Measurements from ENCODE around the gene ARL8B. TPM values are rescaled to one million over a fixed set of nuclear protein-coding genes. Genes with fewer than 3 reads are reported as not detected.

The ARL8B gene
- total and polyA plus RNA-seq, 4 donors = 20.2 to 36.2 (median 24.2) TPM

- H3K9me3 ChIP-seq (ENCODE audit: control insufficient read depth in 4 of 4, low read length in 3 of 4) = no peaks in the 10 kb centered on the region
- 69% methylated on average over 6 of the region's 6 CpGs for WGBS
- peaks cover 0 to 17% (median 2%) of the 10 kb centered on the region in 4 donors for H3K36me3 ChIP-seq (ENCODE audit: control insufficient read depth in 4 of 4, insufficient read depth in 3 of 4, low read depth in 1 of 4, low read length in 3 of 4)
- H3K4me1 ChIP-seq (ENCODE audit: control insufficient read depth in 4 of 4, insufficient read depth in 4 of 4, low read length in 3 of 4) = peaks cover 3 to 12% (median 7%) of the 10 kb centered on the region in 4 donors
- no peak overlapping the region for H3K9ac ChIP-seq (ENCODE audit: low read depth in 1 of 2, low read length in 2 of 2)
- TF ChIP-seq, protein P1, sequence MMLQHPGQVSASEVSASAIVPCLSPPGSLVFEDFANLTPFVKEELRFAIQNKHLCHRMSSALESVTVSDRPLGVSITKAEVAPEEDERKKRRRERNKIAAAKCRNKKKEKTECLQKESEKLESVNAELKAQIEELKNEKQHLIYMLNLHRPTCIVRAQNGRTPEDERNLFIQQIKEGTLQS (IDR thresholded peaks at IDR 0.05) = no peak
- H3K27me3 ChIP-seq (ENCODE audit: control insufficient read depth in 4 of 4, insufficient read depth in 4 of 4, low read length in 3 of 4) = no peaks in the 10 kb centered on the region
- no peak for DNase-seq (ENCODE audit: low spot score)
- H3K4me3 ChIP-seq (ENCODE audit: low read depth in 1 of 3, low read length in 3 of 3) = no peak overlapping the region
- H3K27ac ChIP-seq (ENCODE audit: low read depth in 1 of 2, low read length in 2 of 2) = no peak overlapping the region
These were observed 62.4 kb downstream of the ARL8B start for GRCh38 chr3:5184499-5184898.

DNA sequence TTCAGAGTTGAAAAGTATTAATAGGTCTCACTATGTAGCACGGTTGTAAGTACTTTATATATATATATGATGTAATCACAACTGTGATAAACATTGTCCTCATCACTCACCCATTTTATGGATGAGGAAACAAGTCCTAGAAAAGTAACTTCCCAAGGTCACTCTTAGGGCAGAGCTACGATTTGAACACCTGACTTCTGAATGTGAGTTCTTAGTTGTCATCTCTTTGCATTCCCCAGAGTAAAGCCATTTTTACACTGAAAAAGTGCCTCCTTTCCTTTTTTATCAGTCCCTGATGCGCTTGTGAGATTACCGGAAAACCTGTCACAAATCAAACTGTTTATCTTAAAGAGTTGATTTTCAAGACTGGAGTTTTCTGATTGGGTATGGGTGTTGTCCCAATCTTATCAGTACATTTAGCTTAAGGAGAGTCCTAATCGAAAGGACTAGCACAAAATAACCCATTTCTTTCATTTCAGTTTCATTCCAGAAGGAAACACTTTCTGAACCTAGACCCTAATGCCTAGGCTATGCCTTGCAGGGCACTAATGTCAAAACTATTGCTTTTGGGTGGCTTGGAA, 63.1 kb downstream of the ARL8B start:
- 86% methylated on average over 5 of the region's 5 CpGs for WGBS
- Histone ChIP-seq H3K9me3 (ENCODE audit: control insufficient read depth in 4 of 4, low read length in 3 of 4) (no peaks in the 10 kb centered on the region), H3K27ac (ENCODE audit: low read depth in 1 of 2, low read length in 2 of 2) (peak overlapping the region in 1 of 2 donors; percentile 20), H3K4me3 (ENCODE audit: low read depth in 1 of 3, low read length in 3 of 3) (no peak overlapping the region), H3K27me3 (ENCODE audit: control insufficient read depth in 4 of 4, insufficient read depth in 4 of 4, low read length in 3 of 4) (no peaks in the 10 kb centered on the region), H3K36me3 (ENCODE audit: control insufficient read depth in 4 of 4, insufficient read depth in 3 of 4, low read depth in 1 of 4, low read length in 3 of 4) (peaks cover 0 to 11% (median 2%) of the 10 kb centered on the region in 4 donors), H3K4me1 (ENCODE audit: control insufficient read depth in 4 of 4, insufficient read depth in 4 of 4, low read length in 3 of 4) (peaks cover 3 to 16% (median 7%) of the 10 kb centered on the region in 4 donors), H3K9ac (ENCODE audit: low read depth in 1 of 2, low read length in 2 of 2) (no peak overlapping the region)
- TF ChIP-seq GABPA (IDR thresholded peaks at IDR 0.05 in 1 of 2, conservative IDR thresholded peaks at IDR 0.05 in 1 of 2) = no peak
- TF ChIP-seq ZBTB33 (IDR thresholded peaks at IDR 0.05) = no peak
- TF ChIP-seq, protein P1 (IDR thresholded peaks at IDR 0.05) = no peak
- no peak for TF ChIP-seq JUND (IDR thresholded peaks at IDR 0.05)
- TF ChIP-seq HNF4G (IDR thresholded peaks at IDR 0.05) = no peak
- no peak for TF ChIP-seq HNF4A (conservative IDR thresholded peaks at IDR 0.05)
- TF ChIP-seq FOXA1 (IDR thresholded peaks at IDR 0.05) = no peak
- no peak for DNase-seq (ENCODE audit: low spot score)

GRCh38 chr3:5186089-5186857, 64.2 kb downstream of the ARL8B start:
- H3K4me1 ChIP-seq (ENCODE audit: control insufficient read depth in 4 of 4, insufficient read depth in 4 of 4, low read length in 3 of 4) = peaks cover 6 to 20% (median 11%) of the 10 kb centered on the region in 4 donors
- H3K27me3 ChIP-seq (ENCODE audit: control insufficient read depth in 4 of 4, insufficient read depth in 4 of 4, low read length in 3 of 4) = no peaks in the 10 kb centered on the region
- H3K27ac ChIP-seq (ENCODE audit: low read depth in 1 of 2, low read length in 2 of 2) = peak overlapping the region; percentile 92 to 94
- H3K9ac ChIP-seq (ENCODE audit: low read depth in 1 of 2, low read length in 2 of 2) = peak overlapping the region; percentile 98 to 99
- H3K4me3 ChIP-seq (ENCODE audit: low read depth in 1 of 3, low read length in 3 of 3) = peak overlapping the region; percentile 63 to 93 (median 77)
- WGBS = 46% methylated on average over 6 of the region's 6 CpGs
- DNase-seq (ENCODE audit: low spot score) = no peak
- H3K36me3 ChIP-seq (ENCODE audit: control insufficient read depth in 4 of 4, insufficient read depth in 3 of 4, low read depth in 1 of 4, low read length in 3 of 4) = peaks cover 0 to 6% (median 0%) of the 10 kb centered on the region in 4 donors
- H3K9me3 ChIP-seq (ENCODE audit: control insufficient read depth in 4 of 4, low read length in 3 of 4) = no peaks in the 10 kb centered on the region
- TF ChIP-seq TAF1 (conservative IDR thresholded peaks at IDR 0.05) = no peak
- no peak for TF ChIP-seq JUND (IDR thresholded peaks at IDR 0.05)
- TF ChIP-seq, protein P1 (IDR thresholded peaks at IDR 0.05) = no peak
- no peak for TF ChIP-seq HNF4G (IDR thresholded peaks at IDR 0.05)
- TF ChIP-seq FOXA2 (IDR thresholded peaks at IDR 0.05) = no peak
- TF ChIP-seq ZBTB33 (IDR thresholded peaks at IDR 0.05) = no peak
- no peak for TF ChIP-seq SP1 (IDR thresholded peaks at IDR 0.05)
- no peak for TF ChIP-seq NR2F2 (IDR thresholded peaks at IDR 0.05)
- no peak for TF ChIP-seq HNF4A (conservative IDR thresholded peaks at IDR 0.05)
- no peak for TF ChIP-seq RAD21 (IDR thresholded peaks at IDR 0.05)
- no peak for TF ChIP-seq FOXA1 (IDR thresholded peaks at IDR 0.05)
- TF ChIP-seq RXRA (IDR thresholded peaks at IDR 0.05) = no peak
- TF ChIP-seq, protein P2, sequence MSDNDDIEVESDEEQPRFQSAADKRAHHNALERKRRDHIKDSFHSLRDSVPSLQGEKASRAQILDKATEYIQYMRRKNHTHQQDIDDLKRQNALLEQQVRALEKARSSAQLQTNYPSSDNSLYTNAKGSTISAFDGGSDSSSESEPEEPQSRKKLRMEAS (IDR thresholded peaks at IDR 0.05) = peak; percentile 18
- TF ChIP-seq YY1 (IDR thresholded peaks at IDR 0.05) = peak; percentile 30
- TF ChIP-seq GABPA (IDR thresholded peaks at IDR 0.05 in 1 of 2, conservative IDR thresholded peaks at IDR 0.05 in 1 of 2) = no peak
- no peak for TF ChIP-seq REST (IDR thresholded peaks at IDR 0.05)

Data from liver (tissue), 9 donors.